GM18505 (cell line): ENCODE data around the gene OR52I1.

Source experiments
- ATAC-seq: cut with Tn5 transposase; IDR thresholded peaks from one replicate; pipeline ENCODE4 v1.9.1; 2021; ENCODE audit not compliant: unreplicated experiment
- POLR2A ChIP-seq: IDR thresholded peaks from 4 replicates; pipeline ENCODE4 v1.6.1; 2011; ENCODE audit warnings: borderline replicate concordance; ENCODE audit not compliant: insufficient read depth, insufficient read length; ENCODE audit errors: extremely low read depth

The OR52I1 gene

GRCh38 chr11:4637662-4638047 is 43.8 kb downstream of the OR52I1 start:
- no peak for TF ChIP-seq POLR2A
- ATAC-seq: no peak

- TF ChIP-seq POLR2A: no peak
- no peak for ATAC-seq
Observed at GRCh38 chr11:4639931-4640330, 46.1 kb downstream of the OR52I1 start.

- TF ChIP-seq POLR2A: no peak
- ATAC-seq: no peak
Observed at GRCh38 chr11:4641501-4641900, 47.7 kb downstream of the OR52I1 start.

GRCh38 chr11:4642043-4642442 is 48.2 kb downstream of the OR52I1 start:
- TF ChIP-seq POLR2A: no peak

GRCh38 chr11:4643076-4643475 is 49.2 kb downstream of the OR52I1 start:
- TF ChIP-seq POLR2A: no peak
- ATAC-seq: no peak

More at GRCh38 chr11:4642043-4642442, 48.2 kb downstream of the OR52I1 start:
- ATAC-seq: no peak

- TF ChIP-seq POLR2A: no peak
- ATAC-seq: no peak
Observed at GRCh38 chr11:4643682-4644081, 49.8 kb downstream of the OR52I1 start, which contains the start of gene OR51E1. TSS of gene OR51E1 (plus strand) at chr11:4643982. CDS start at chr11:4652527, 8,545 bp downstream.

- ATAC-seq: no peak
- no peak for TF ChIP-seq POLR2A
Observed at GRCh38 chr11:4644233-4644632, 50.4 kb downstream of the OR52I1 start.
